Urinary bladder (tissue), 4 donors: Measurements from ENCODE around the gene ABHD15. TPM values are rescaled to one million over a fixed set of nuclear protein-coding genes. Genes with fewer than 3 reads are reported as not detected.

Experiments used
- DNase-seq: peaks from one replicate; pipeline ENCODE4 v3.0.0-alpha.2; 2015; ENCODE audit errors: extremely low spot score
- H3K27ac ChIP-seq: one replicate; pipeline ENCODE4 v1.5.1; 2013; ENCODE audit warnings: low read depth, mild to moderate bottlenecking, moderate library complexity
- H3K36me3 ChIP-seq: one replicate; pipeline ENCODE4 v1.6.1; 2013; ENCODE audit warnings: mild to moderate bottlenecking, moderate library complexity; ENCODE audit not compliant: insufficient read depth
- H3K4me1 ChIP-seq: one replicate; pipeline ENCODE4 v1.6.1; 2013; ENCODE audit warnings: mild to moderate bottlenecking, moderate library complexity; ENCODE audit not compliant: insufficient read depth
- H3K4me3 ChIP-seq: one replicate; pipeline ENCODE4 v1.5.1; 2013; ENCODE audit warnings: low read depth, low read length
- WGBS: extraction: QIAGEN DNeasy Blood & Tissue Kit; methylation state at CpG from one replicate; pipeline ENCODE4 v1.1.7; 2013; 5-methylcytosine and 5-hydroxymethylcytosine counted together
- polyA plus RNA-seq: library from polyadenylated mRNA; stranded (reverse); fragments of 200-250 nt; gene quantifications from one replicate; pipeline ENCODE4 v1.2.3, GENCODE V29; 2013
- total RNA-seq: library from RNA; depleted of rRNA; stranded (reverse); fragments of >200 nt; gene quantifications from one replicate; pipeline ENCODE4 v1.2.3, GENCODE V29; 2014
- donor health status: healthy with polysubstance abuse.
- donor health status: healthy.

Gene ABHD15
- total and polyA plus RNA-seq, 2 donors, result 6.7 to 9.8 TPM

- Histone ChIP-seq H3K27ac (peak overlapping the region; percentile 45), H3K36me3 (no peaks in the 10 kb centered on the region), H3K4me1 (no peaks in the 10 kb centered on the region), H3K4me3 (no peak overlapping the region)
- 33% methylated on average over 30 of the region's 30 CpGs for WGBS
- no peak for DNase-seq
Measured at GRCh38 chr17:29590411-29591145, 23.7 kb upstream of the ABHD15 start.

GRCh38 chr17:29589524-29590410 is 22.9 kb upstream of the ABHD15 start, which contains the start of gene GIT1:
GIT1 (minus strand) TSS chr17:29589648; CDS start chr17:29589378, 270 bp downstream.
- H3K36me3 ChIP-seq, result no peaks in the 10 kb centered on the region
- WGBS, result 6% methylated on average over 70 of the region's 70 CpGs
- H3K27ac ChIP-seq, result peak within 1 kb of the TSS; percentile 82
- H3K4me3 ChIP-seq, result peak within 1 kb of the TSS; percentile 89
- no peak for DNase-seq
- no peaks in the 10 kb centered on the region for H3K4me1 ChIP-seq

- Histone ChIP-seq H3K4me3 (peak overlapping the region; percentile 89), H3K4me1 (no peaks in the 10 kb centered on the region), H3K27ac (no peak overlapping the region), H3K36me3 (no peaks in the 10 kb centered on the region)
- WGBS, result under 1% methylated on average over 72 of the region's 72 CpGs
- DNase-seq, result no peak
Measured at GRCh38 chr17:29588562-29589411, 21.9 kb upstream of the ABHD15 start.

- H3K4me3 ChIP-seq, result peak overlapping the region; percentile 89
- DNase-seq, result no peak
- no peaks in the 10 kb centered on the region for H3K36me3 ChIP-seq
- 23% methylated on average over 8 of the region's 8 CpGs for WGBS
- no peaks in the 10 kb centered on the region for H3K4me1 ChIP-seq
- no peak overlapping the region for H3K27ac ChIP-seq
Measured at GRCh38 chr17:29588017-29588561, 21.3 kb upstream of the ABHD15 start.

GRCh38 chr17:29587591-29587990 is 20.8 kb upstream of the ABHD15 start:
- Histone ChIP-seq H3K36me3 (no peaks in the 10 kb centered on the region), H3K4me3 (no peak overlapping the region), H3K4me1 (no peaks in the 10 kb centered on the region), H3K27ac (no peak overlapping the region)
- DNase-seq, result no peak
- 80% methylated on average over 6 of the region's 6 CpGs for WGBS

- H3K27ac ChIP-seq, result no peak overlapping the region
- H3K4me3 ChIP-seq, result no peak overlapping the region
- no peaks in the 10 kb centered on the region for H3K4me1 ChIP-seq
- no peak for DNase-seq
- WGBS, result 78% methylated on average over 9 of the region's 9 CpGs
- H3K36me3 ChIP-seq, result no peaks in the 10 kb centered on the region
Measured at GRCh38 chr17:29586676-29587469, 20.0 kb upstream of the ABHD15 start.

- no peak overlapping the region for H3K4me3 ChIP-seq
Measured at GRCh38 chr17:29585080-29585751, 18.4 kb upstream of the ABHD15 start.

GRCh38 chr17:29584452-29585079 is 17.7 kb upstream of the ABHD15 start:
- DNase-seq, result no peak
- Histone ChIP-seq H3K4me3 (no peak overlapping the region), H3K36me3 (no peaks in the 10 kb centered on the region), H3K27ac (no peak overlapping the region), H3K4me1 (no peaks in the 10 kb centered on the region)
- WGBS, result 74% methylated on average over 12 of the region's 12 CpGs

More at GRCh38 chr17:29585080-29585751, 18.4 kb upstream of the ABHD15 start:
- H3K36me3 ChIP-seq, result no peaks in the 10 kb centered on the region
- no peak overlapping the region for H3K27ac ChIP-seq
- WGBS, result 72% methylated on average over 8 of the region's 8 CpGs
- no peak for DNase-seq
- H3K4me1 ChIP-seq, result no peaks in the 10 kb centered on the region

GRCh38 chr17:29583324-29584248 is 16.7 kb upstream of the ABHD15 start:
- H3K36me3 ChIP-seq, result no peaks in the 10 kb centered on the region
- no peak for DNase-seq
- H3K27ac ChIP-seq, result no peak overlapping the region
- 88% methylated on average over 16 of the region's 16 CpGs for WGBS
- no peak overlapping the region for H3K4me3 ChIP-seq
- no peaks in the 10 kb centered on the region for H3K4me1 ChIP-seq

GRCh38 chr17:29582772-29583171 is 15.9 kb upstream of the ABHD15 start:
- no peaks in the 10 kb centered on the region for H3K4me1 ChIP-seq
- no peak overlapping the region for H3K27ac ChIP-seq
- WGBS, result 94% methylated on average over 13 of the region's 13 CpGs
- no peaks in the 10 kb centered on the region for H3K36me3 ChIP-seq
- H3K4me3 ChIP-seq, result no peak overlapping the region
- no peak for DNase-seq

GRCh38 chr17:29582254-29582765 is 15.5 kb upstream of the ABHD15 start:
- WGBS, result 80% methylated on average over 10 of the region's 10 CpGs
- Histone ChIP-seq H3K4me1 (no peaks in the 10 kb centered on the region), H3K27ac (no peak overlapping the region), H3K4me3 (no peak overlapping the region), H3K36me3 (no peaks in the 10 kb centered on the region)
- no peak for DNase-seq
